IMR-90 (cell line): ENCODE measurements around the gene USP12. TPM values are rescaled to one million over a fixed set of nuclear protein-coding genes. Genes with fewer than 3 reads are reported as not detected.

ENCODE experiments used
- polyA plus RNA-seq, 3 experiments: library from polyadenylated mRNA; depleted of rRNA; stranded (reverse); fragments of >200 nt; gene quantifications; 2 replicates each; pipeline ENCODE4 v1.2.3, GENCODE V29; 2012; ENCODE audit warnings: low replicate concordance in 1 of 3
- total RNA-seq: library from RNA; depleted of rRNA; stranded (reverse); fragments of >200 nt; gene quantifications from 2 replicates; pipeline ENCODE4 v1.2.3, GENCODE V29; 2012; rRNA removed

Gene USP12
- total and polyA plus RNA-seq, 2 of the 4 experiments (the other 2 are of a cell fraction): 11.8 to 16.5 TPM

Other genes starting within 250 kb of the USP12 start
- gene RPL21, start 79.7 kb upstream of the USP12 start, total RNA-seq: 1,160 and 1,364 TPM in 2 replicates
- gene RPL21, start 79.7 kb upstream of the USP12 start, polyA plus RNA-seq (2012; rRNA removed): 912 and 966 TPM in 2 replicates
- gene RASL11A, start 99.0 kb upstream of the USP12 start, total RNA-seq: 15.3 and 18.5 TPM in 2 replicates
- 9.8 and 10.4 TPM in 2 replicates for gene RASL11A, start 99.0 kb upstream of the USP12 start, polyA plus RNA-seq (2012; rRNA removed)